Activated CD4-positive, CD25-positive, alpha-beta regulatory T cell treated with anti-CD3 and anti-CD28 coated beads, Interleukin-2, amount 50 U/mL, for 24 hours (primary cell): Measurements from ENCODE around the gene HCK.
A peak's percentile ranks its signal among the peaks of the same experiment; 100 is the strongest.
"Not testable (repeated sequence)": the region's sequence is repeated elsewhere in the genome, so short reads cannot be mapped to it uniquely, and the experiment has no call there.

Experiments
- ATAC-seq, 2 donors: fragments of 150-1000 bp; cut with Tn5 transposase; one replicate each; pipeline ENCODE4 v1.10.0; 2021; ENCODE audit warnings: mild to moderate bottlenecking in 1 of 2, moderate library complexity in 1 of 2

Gene HCK

DNA sequence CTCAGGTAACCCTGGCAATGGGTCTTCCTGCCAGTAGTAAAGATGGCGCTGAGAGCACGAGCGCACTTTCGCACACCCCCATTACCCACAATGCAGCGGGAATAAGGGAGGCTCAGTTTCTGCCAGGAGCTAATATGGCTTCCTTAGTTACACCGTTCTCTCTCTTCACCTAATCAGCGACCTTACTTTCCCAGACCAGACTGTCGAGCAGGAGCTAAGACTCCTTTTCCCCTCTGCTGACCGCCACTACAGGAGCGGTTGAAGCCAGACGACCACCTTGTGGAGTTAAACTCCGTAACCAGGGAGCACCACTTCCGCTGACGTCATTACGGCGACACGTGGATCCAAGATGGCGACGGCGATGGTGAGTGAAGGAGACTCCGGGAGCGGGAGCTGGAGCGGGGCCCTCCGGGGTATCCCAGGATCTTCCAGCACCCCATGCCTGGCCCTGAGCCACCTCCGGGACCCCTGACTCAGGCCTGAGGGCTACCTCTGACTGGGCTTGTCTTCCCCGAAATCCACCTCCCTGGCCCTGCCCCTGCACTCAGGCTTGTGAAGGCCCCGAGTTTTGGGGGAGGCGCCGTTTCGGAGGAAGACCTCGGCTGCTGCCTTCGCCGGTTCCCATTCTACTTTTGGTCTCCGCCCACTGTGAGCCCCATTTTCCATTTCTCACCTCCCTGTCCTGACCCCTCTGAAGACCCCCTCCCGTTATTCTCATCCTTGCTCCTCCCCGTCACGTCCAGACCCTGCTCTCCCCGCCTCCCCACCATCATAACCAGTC, 57.5 kb downstream of the HCK start, which contains the start of gene TM9SF4:
Gene TM9SF4, plus strand, starts transcription at position 323 of the 781 bp plus-strand sequence. Its CDS starts 27 bp downstream, at position 350.
- peak; percentile 87 for ATAC-seq

DNA sequence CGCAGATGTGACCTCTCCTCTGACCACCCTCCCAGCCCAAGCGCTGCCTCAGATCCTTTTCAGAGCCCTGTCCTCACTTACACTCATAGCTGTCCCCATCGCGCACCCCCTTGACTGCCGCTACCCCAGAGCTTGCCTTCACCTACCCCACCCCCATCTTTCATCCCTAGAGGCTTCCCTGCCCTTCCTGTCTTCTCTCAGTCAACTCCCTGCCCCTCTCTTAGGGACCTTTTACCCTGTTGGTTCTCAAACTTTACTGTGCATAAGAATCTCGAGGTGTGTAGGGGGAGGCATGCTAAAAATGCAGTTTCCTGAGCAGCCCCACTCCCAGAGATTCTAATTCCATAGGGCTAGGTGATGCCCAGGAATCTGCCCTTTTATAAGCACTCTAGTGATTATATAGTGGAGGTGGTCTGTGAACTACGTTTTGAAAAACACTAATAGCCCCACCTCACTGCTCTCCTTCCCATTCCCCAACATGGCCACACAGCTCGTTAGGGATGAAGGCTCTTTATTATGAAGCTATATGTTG, 58.2 kb downstream of the HCK start:
- no peak for ATAC-seq

DNA sequence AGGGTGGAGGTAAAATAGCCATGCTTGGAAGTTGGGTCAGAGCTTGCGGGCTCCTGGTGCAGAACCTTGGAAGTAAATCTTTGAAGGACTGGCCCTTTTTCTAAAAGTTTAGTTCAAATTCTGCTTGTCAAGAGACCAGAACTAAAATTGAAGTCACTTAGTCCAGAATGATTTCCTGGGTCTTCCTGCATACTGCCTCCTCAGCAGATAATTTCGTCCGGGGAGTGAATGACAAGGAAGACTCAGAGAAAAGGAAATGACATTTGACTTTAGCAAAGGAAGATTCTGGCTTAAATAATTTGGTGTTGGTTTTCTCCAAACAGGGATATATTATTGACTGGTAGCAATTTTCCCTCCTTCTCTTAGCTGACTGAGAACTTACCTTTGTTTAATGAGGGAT, 58.7 kb downstream of the HCK start:
- no peak for ATAC-seq

DNA sequence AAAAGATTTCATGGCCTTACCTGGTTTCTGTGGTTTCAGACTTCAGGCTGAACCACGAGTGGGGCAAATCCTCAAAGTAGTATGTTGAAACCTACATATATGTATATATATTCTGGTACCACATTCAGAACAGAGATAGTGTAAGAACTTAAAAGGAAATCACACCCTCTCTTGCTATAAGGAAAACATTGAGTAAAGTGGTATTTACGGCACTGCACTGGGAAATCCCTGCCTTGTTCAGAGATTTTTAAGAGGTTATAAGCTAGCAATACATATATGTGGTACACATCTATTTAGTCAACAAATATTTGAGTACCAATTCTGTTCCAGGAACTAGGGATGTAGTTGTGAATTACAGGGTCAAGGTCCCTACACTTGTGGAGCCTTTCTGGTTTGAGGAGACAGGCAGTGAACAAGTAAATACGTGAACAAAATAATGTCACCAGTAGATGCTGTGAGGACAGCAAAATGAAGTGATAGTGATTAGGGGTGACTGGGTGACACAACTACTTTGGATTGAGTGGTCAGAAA, 59.2 kb downstream of the HCK start:
- ATAC-seq: no peak

DNA sequence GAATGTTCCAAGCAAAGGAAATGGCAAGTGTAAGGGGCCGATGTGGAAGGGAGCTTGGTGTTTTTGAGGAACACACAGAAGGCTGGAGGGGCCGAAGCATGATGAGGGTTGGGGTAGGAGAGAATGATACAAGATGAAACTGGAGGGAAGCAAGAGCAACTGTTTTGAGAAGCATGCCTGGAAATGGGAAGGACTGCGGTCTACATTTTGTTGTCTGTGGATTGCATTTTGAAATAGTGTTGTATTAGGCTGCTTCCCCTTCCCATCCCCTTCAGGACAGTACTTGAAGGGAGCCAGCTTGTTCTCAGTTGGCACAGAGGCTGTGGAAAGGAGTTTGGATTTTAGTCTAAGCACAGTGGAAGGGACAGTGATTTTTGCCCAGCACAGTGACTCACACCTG, 59.7 kb downstream of the HCK start:
- ATAC-seq: no peak

DNA sequence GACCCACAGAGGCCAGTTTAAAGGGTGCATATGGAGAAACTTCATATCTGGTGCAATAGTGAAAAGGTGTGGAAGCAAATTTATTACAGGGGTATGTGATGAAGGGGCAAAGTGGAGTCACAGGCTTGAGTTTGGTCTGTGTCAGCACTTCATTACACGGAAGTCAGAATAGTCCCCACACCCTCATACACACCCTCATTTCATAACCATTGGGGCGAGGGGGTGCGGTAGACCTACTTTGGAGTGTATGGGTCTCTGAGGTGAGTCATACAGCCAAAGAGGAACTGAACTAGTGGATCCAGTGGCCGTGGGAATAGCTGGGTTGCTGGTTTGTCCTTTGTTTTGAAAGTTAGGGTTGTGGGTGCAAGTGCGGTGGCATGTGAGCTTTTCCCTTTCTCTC, 60.8 kb downstream of the HCK start:
- no peak for ATAC-seq

DNA sequence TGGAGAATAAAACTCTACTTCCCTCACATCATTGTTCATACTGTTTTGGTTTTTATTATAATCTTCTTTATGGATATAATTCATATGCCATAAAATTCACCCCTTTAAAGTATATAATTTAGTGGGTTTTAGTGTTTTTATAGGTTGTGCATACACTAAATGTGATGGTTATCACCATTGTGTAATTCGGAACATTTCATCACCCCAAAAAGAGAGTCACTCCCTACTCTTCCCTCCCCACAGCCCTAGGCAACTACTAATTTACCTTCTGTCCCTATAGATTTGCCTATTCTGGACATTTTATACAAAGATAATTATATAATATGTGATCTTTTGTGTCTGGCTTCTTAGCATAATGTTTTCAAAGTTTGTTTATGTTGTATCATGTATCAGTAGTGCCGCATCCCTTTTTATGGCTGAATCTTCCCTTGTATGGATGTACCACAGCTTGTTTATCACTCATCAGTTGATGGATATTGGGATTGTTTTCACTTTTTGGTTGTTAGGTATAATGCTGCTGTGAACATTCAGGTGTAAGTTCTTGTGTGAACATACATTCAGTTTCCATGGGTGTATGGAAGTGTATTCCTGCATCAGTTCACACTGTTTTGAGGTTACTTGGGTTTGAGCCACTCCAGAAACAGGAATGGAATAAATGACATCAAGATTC, 61.7 kb downstream of the HCK start:
- no peak for ATAC-seq

DNA sequence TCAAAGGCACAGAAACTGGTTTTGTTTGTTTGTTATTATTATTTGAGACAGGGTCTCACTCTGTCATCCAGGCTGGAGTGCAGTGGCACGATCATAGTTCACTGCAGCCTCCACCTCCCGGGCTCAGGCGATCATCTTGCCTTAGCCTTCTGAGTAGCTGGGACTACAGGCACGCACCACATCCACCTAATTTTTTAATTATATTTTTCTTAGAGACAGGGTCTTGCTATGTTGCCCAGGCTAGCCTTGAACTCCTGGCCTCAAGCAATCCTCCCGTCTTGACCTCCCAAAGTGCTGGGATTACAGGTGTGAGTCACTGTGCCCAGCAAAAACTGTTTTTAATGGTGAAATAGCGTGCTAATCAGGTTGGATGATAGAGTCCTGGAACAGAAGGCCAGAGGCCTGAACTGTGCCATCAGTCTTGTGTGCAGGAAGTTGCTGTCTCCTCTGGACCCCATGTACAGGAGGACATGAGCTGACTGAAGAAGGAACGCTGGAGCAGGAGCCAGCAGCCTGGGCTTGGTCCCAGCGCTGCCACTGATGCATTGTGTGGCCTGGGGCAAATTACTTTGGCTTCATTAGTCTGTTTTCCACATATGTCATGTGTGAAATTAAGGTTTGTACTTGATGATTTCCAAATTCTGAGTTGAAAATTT, 62.4 kb downstream of the HCK start:
- no peak for ATAC-seq

DNA sequence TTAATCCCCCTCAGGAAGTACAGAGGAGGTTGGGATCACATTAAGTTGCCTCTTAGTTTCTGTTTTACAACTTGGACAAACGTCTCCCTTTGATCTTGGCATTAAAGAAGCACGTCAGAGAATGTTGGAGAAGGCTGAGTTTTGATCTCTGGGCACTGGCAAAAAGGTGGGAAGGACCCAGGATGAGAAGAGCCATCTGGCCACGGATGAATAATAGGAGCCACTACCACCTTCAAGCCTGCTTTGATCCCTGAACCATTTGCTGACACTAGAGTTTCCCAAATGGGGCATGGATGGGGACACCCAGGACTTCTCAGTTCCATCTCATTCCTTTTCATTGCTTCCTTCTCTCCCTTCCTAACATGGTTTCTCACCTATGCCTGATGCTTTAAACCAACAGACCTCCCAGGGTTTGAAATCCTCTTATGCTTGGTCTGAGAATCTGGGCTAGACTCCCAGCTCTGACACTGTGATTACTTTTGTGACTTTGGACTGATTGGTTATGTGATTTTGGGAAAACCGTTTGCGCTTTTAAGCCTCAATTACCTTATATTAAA, 63.2 kb downstream of the HCK start:
- ATAC-seq: no peak

DNA sequence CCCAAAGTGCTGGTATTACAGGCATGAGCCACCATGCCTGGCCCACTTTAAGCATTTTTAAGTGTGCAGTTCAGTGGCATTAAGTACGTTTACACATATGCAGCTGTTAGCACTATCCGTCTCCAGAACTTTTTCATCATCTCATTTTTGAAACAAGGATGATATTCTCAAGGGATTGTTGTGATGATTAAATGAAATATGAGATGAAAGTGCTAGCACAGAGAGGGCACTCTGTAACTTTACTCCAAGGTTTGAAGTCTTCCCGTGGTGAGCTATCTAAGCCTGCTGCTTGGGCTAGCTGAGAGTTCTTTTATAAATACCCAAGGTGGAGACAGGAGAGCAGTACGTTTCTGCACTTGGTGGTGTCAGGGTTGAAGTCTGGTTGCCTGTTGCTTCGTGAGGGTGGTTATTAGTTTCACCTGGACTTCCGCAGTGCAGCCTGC, 64.1 kb downstream of the HCK start:
- no peak for ATAC-seq

DNA sequence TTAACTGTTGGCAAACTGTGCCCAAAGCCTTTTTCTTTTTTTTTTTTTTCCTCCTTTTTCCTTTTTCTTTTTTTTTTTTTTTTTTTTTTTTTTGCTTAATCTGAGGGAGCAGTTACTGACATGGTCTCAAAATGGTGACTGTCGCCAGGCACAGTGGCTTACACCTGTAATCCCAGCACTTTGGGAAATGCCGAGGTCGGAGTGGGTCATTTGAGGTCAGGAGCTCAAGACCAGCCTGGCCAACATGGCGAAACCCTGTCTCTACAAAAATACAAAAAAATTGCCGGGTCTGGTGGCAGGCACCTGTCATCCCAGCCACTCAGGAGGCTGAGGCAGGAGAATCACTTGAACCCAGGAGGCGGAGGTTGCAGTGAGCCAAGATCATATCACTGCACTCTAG, 64.8 kb downstream of the HCK start:
- not testable (repeated sequence) for ATAC-seq

DNA sequence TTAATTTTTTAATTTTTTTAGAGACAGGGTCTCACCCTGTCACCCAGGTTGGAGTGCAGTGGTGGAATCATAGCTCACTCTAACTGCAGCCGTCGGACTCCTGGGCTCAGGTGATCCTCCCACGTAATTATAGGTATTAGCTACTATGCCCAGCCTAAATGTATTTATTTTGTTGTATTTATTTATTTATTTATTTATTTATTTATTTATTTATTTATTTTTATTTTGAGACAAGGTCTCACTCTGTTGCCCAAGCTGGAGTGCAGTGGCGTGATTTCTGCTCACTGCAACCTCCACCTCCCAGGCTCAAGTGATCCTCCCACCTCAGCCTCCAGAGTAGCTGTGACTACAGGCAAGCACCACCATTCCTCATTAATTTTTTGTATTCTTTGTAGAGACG, 66.4 kb downstream of the HCK start:
- ATAC-seq: not testable (repeated sequence)

DNA sequence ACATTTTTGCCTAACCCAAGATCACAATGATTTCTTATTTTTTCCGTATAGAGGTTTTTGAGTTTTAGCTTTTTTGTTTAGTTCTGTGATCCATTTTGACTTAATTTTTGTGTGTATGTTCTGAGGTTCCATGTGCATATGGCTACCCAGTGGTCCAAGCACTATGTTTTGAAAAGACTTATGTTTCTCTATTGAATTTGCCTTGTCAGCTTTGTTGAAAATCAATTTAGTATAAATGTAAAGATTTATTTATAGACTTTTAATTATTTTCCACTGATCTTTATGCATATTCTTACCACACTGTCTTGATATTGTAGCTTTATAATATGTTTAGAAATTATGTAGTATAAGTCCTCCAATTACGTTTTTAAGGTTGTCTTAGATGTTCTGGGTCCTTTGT, 67.7 kb downstream of the HCK start:
- ATAC-seq: no peak

DNA sequence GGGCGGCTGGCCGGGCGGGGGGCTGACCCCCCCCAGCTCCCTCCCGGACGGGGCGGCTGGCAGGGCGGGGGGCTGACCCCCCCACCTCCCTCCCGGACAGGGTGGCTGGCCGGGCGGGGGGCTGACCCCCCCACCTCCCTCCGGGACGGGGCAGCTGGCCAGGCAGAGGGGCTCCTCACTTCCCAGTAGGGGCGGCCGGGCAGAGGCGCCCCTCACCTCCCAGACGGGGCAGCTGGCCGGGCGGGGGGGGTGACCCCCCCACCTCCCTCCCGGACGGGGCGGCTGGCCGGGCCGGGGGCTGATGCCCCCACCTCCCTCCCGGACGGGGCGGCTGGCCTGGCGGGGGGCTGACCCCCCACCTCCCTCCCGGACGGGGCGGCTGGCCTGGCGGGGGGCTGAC, 69.9 kb downstream of the HCK start:
- ATAC-seq: not testable (repeated sequence)

DNA sequence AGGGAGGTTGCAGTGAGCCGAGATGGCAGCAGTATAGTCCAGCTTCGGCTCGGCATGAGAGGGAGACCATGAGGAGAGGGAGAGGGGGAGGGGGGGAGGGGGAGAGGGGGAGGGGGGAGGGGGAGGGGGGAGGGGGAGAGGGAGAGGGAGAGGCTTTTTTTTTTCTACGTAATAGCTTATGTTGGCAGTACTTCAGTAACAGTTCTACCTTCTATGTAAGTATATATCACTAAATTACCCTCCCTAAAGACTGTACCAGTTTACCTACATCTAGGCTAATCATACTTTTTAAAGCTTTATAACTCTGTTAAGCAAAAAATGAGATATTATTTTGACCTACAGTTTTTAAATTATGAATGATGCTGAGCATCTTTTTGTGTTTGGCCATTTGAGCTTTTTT, 71.0 kb downstream of the HCK start:
- ATAC-seq: no peak

DNA sequence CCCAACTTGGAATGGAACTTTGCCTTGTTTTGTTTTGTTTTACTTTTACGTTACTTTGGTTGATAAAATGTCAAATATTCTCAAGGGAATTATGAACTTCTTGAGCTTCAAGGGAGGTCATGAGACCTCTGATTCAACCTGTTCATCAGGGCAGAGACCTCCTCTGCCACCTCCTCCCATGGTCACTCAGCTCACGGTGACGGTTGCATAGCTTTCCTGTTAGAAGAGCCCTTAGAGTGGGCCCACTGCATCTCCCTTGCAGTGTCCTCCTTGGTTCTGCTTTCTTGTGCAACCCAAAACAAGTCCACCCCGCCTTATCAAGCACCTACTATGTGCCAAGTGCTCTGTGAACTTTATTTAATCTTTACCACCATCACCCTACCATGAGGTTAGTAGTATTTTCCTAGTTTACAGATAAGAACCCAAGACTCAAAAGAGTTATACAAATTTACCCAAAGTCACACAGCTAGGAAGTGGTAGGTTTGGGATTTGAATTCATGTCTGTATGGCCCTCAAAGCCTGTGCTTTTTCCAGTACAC, 72.9 kb downstream of the HCK start:
- ATAC-seq: no peak

DNA sequence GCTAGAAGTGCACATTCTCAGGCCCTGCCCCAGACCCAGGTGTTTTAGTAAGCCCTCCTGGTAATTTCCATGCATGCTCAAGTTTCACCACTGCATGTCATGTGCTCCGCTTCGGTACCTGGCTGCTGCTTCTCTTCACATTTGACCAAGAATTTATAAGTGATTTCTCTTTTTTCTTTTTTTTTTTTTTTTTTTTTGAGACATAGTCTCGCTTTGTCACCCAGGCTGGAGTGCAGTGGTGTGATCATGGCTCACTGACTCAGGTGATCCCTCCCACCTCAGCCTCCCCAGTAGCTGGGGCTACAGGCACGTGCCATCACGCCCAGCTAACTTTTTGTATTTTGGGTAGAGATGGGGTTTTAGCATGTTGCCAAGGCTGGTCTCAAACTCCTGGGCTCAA, 73.5 kb downstream of the HCK start:
- no peak for ATAC-seq

DNA sequence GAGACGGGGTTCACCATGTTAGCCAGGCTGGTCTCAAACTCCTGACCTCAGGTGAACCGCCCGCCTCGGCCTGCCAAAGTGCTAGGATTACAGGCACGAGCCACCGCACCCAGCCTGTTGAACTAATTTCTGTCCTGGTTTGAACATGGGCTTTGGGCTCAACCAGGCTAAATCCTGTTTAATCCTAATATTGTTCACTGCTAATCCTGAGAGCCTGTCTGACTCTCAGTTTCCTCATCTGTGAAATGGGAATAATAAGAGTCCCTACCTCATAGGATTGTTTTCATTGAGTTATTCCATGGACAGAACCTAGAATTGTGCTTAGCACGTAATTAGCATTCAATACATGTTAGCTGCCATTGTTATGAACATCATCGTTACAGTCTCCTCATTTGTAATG, 74.9 kb downstream of the HCK start:
- ATAC-seq: no peak

DNA sequence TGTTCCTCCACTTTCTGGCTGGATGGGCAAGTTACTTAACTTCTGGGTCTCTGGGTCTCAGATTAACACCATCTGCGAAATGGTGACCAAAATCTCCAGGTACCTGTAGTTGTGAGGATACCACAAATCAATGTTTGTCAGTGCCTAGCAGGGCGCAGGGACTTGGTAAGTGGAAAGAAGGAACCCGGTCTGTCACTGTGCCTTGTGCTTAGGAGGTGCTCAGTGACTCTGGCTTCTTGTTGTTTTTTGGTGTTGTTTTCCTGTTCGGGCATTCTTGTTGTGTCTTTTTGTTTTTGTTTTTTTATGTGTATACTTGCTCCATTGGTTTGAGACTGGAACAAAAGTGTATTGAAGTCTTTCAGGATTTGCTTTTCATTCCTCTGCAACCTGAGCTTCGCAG, 75.3 kb downstream of the HCK start:
- no peak for ATAC-seq

DNA sequence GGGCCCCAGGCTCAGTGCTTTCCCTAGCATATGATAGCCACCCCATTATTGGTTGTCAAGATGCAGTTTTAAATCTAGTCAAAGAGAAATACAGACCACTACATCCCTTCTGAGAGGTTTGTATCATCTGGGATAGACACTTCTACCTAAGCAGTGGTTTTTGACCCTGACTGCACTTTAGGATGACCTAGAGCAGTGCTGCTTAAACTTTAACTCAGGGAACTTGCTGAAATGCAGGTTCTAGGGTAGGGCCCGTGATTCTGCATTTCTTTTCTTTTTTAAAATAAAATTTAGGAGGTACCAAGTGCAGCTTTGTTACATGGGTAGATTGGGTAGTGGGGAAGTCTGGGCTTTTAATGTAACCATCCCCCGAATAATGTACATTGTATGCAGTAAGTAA, 76.1 kb downstream of the HCK start:
- ATAC-seq: no peak

DNA sequence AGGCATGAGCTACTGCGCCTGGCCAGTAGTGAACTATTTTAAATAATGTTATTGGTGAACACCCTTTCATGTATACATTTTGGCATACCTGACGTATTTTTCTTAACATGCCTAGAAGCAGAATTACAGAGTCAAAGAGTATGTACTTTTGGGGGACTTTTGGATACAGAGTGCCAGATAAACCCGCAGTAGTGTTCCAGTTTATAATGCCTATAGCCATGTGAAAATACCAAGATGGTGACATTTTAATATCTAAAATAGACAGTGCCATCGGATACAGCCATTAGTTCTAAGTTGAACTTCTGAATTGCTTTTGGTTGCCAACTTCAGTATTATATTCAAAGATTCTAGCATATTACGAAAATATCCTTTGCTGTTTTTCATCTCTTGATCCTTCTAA, 77.8 kb downstream of the HCK start:
- ATAC-seq: no peak

DNA sequence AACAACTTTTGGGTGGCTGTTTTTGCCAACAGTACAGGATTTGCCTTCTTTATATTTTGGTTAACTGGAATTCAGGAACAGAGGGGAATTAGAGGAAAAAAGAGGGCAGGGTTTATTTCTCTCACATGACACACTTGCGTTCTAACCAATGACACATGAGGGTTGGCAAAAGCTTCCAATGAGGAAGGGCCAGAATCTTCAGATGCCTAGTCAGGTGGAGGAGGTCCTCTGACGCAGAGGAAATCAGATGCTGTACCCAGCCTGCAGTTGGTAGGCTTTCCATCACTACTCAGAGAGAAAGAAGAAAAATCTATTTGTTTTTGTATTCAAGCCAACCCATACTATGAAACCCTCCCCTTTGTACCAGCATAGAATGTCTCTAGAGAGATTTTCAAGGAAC, 78.3 kb downstream of the HCK start:
- ATAC-seq: no peak

DNA sequence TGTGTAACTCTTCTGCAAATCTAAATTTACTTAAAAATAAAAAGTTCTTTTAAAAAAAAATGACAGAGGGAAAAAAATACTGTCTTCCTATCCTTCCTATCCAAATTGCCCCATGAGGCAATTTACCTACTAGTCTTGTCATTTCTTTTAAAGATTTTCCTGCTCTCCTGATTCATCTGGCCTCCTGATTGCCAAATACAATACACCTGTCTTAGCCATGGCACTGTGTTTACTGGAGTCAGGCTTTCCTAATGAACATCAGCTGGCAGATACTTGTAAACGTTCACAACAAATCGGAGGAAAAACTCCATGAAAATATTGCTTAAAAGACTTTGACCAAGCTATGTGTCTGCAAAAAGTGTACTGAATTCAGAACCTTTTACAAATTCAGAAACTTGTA, 78.9 kb downstream of the HCK start:
- ATAC-seq: no peak
